GM19395 (cell line): ENCODE results near the gene FGFR2.

ENCODE experiments used
- ATAC-seq: cut with Tn5 transposase; IDR thresholded peaks from one replicate; pipeline ENCODE4 v1.9.1; 2021; ENCODE audit warnings: mild to moderate bottlenecking, moderate library complexity; ENCODE audit not compliant: unreplicated experiment

Gene FGFR2

DNA sequence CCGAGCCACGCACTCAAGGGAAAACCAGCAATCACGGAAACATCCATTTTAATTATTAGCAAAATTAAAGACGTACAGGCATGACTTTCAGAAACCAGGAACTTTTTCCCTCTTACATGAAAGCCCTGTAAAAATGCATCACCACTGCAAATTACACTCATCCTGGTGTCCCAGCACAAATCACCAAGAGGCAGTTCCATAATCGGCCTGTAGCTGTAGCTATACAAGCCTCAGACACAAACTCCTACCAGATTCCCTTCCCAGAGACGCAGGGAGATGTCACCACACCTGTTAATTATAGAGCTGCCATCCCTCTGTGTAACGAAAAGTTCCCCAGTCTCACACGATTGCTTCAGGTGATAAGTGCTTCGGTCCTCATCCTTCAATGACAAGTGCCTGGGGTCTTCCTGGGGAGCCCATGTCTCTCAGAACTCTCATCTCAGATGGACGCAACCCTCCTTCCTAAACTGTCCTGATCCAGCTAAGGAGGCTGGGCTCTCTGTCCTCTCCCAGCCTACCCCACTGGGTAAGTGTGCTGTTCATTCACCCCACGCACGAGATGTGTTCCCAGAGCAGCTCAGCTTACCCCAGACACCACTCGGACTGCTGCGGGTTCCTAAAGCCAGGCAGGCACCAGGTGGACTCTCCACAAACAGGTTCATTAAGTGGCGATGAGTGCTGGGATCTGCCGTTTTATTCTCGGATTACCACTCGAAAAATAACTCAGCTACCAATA, 5.9 kb downstream of the FGFR2 start:
- no peak for ATAC-seq

DNA sequence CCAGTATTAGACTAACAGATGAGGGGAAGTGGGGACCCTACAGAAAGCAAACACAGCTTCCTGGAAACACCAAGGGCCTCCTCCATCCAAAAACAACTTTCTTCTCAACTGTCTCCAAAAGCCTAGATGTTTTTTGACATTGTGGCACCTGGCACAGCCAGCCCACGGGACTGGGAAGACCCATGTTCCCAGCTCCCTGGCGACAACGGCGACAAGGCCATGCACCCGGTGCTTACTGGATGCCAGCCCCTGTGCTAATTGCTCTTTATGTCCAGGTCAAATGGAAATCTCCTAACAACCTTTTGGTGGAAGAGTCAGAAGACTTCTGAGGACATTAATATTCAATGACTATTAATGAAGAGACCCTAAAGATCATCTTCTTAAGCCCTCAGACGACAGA, 7.1 kb downstream of the FGFR2 start:
- no peak for ATAC-seq

DNA sequence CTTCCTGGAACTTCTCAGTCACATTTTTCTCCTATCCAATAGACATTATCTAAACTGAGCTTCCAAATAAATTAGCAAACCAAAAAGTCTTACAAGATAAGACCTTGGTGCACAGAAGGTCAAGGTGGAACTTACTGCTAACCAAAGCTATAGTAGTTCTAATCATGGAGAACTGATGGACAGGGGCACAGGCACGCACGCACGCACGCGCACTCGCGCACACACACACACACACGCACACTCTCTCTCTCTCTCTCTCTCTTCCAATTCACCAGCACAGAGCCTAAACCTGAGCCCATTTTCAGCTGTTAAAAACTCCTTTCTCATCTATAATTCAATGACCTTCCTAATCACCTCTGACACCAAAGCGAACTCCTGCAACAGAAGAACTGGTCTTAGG, 7.5 kb downstream of the FGFR2 start:
- no peak for ATAC-seq

- ATAC-seq = no peak
Measured at GRCh38 chr10:121589553-121589952, 8.7 kb downstream of the FGFR2 start.

DNA sequence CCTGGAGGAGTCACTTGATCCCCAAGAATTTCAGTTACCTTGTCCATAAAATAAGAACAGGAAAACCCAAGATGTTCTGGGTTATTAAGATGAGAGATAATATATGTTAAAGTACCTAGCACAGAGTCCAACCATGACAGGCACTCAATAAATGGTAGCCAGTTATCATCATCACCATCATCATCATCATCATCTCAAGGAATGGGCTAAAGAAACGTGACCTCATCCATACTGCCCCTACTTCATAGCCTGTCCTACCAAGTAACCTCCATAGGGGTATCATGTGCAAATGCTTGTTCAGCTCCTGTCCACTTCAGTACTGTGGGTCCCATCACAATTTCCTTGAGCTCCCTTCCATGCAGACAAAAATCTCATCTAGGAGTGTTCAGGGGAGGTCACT, 14.4 kb downstream of the FGFR2 start:
- no peak for ATAC-seq

DNA sequence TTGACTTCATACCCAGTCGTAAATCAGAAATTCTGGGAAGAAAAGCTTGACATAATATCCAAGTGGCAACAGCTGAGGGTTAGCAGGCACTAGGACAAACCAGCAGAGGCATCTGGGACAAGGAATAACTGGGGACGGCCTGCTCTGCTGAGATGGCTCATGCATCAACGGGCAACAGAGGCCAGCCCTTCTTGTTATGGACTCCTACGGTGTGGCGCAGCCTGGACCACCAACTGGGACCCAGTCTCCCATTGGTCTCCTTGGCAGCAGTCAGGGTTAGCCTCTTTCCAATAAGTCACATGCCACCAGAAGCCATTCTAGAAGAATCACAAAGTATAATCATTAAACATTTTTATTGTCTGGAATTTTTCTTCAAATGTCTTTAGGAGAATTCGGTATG, 15.0 kb downstream of the FGFR2 start:
- ATAC-seq = no peak

DNA sequence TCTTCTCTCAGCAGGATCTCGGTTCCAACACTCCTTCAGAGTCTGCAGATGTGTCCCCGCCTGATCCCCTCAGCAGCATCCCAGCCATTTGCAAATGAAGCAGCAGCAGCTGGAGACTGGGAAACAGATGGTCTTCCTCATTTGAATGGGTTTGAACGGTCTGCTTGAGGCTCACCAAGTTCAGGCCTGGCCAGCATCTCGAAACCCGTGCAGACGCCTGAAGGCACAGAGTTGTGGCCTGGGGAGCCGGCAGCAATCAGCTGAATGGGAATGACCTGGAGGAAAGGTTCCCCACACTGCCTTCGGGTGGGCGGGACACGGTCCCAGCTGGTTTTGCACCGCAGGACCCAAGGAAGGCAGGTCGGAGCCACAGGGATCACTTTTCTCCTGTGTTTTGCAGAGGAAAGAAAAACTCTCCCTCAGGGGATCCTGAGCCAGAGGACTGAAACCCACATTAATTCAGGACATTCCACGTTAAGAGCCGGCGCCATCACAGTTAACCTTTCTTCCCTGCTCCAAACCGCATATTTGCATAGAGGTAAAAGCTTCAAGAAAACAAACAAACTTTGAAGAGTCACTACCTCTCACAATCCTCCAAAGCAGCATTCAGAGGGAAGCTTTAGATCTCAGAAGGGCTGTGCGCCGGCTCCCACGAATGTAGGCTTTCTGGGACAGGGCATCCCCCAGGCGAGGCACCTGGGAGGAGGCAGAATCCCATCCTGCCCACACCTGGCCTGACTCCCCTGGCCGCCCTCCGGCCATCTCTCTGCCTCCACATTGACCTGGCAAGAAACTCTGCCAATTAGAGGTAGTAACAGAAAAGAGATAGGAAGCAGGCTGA, 17.7 kb downstream of the FGFR2 start:
- no peak for ATAC-seq

GRCh38 chr10:121579656-121580055, 18.6 kb downstream of the FGFR2 start:
- no peak for ATAC-seq

DNA sequence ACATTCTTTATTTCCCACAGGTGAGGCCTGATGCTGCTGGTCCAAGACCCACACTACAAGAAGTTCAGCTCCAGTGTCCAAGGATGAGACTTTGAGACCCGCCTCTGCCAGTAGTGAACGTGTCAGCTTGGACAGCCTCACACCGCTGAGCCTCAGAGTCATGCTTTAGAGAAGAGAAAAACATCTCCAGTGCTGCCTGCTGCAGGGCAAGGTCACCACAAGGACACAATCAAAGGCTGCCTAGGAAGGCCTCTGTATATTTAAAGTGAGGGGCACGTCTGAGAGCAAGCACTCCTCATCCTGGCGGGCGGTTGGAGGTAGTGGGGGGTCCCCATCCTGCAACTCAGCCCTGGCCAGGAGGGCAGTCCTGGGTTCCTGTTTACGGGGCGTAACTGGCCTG, 19.3 kb downstream of the FGFR2 start:
- no peak for ATAC-seq

- ATAC-seq = no peak
Measured at GRCh38 chr10:121578298-121578697, 19.9 kb downstream of the FGFR2 start.

DNA sequence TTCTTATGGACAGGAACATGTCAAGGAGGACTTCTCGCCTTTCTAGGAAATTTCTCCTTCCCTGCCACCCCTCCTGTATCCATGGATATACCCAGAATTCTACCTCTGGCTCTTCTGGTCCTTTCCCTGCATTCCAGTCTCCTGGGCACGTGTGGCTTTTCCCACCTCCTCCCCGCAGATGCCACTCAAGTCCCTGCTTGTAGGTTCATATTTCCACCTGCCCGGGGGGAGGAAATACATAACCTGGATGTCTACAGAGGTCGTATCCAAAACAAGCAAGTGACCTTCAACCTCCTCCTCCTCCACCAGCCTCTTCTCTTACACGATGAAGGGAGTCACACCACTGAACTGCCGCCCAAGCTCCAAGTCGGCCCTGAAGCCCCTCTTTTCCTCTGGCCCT, 20.7 kb downstream of the FGFR2 start:
- ATAC-seq = no peak

DNA sequence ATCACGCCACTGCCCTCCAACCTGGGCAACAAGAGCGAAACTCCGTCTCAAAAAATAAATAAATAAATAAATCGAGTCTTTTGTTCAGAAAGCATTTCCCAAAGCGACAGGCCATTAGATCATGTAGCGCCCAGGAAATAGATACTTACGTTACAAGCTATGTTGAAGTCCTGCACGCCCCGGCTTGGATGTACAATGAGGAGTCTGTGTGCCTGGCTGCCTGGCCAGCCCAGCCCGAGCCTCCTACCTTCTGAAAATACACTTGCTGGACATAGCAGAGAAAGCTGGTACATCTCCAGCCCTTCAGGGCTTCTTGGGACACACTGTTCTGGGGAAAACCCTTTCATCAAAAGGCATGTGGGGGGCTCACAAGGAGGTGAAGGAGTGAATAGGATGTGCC, 22.1 kb downstream of the FGFR2 start:
- no peak for ATAC-seq

- no peak for ATAC-seq
Measured at GRCh38 chr10:121574519-121575166, 23.6 kb downstream of the FGFR2 start.

DNA sequence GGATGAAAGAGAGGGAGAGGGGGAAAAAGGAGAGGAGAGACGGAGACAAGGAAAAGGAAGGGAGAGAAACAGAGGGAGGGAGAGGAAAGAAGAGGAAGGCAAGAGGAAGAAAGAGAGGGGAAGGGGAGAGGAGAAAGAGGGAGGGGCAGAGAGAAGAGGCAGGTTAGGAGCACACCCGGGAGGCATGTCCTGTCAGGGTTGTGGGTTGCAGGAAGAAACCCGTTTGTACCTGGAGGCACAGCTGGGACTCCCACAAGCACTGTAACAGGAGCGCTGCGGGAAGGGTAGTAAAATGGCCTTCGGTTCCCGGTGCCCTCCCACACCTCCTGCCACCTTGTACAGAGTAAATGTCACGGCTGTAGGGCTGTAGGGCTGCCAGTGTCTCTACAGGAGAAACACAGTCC, 24.7 kb downstream of the FGFR2 start:
- ATAC-seq = no peak

GRCh38 chr10:121572859-121573537, 25.2 kb downstream of the FGFR2 start:
- ATAC-seq = no peak

- no peak for ATAC-seq
Measured at GRCh38 chr10:121570315-121570714, 27.9 kb downstream of the FGFR2 start.

- ATAC-seq = no peak
Measured at GRCh38 chr10:121568275-121568674, 30.0 kb downstream of the FGFR2 start.

DNA sequence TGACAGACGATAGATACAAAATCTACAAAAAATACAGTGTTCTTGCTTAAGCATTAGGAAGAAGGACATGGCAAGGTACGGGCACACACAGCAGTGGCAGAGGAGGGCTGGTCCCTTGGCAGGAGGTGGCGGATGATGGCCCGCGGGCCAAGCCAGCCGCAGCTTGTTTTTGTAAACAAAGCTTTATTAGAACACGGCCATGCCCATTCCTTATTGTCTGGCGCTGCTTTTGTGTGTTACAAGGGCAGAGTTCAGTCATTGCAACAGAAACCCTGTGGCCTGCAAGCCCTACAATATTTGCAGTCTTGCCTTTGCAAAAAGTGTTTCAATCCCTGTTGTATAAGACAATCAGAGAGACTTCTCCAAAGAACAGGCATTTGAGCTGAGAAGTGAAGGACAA, 30.7 kb downstream of the FGFR2 start:
- ATAC-seq = no peak

GRCh38 chr10:121566755-121567154, 31.5 kb downstream of the FGFR2 start:
- ATAC-seq = no peak

DNA sequence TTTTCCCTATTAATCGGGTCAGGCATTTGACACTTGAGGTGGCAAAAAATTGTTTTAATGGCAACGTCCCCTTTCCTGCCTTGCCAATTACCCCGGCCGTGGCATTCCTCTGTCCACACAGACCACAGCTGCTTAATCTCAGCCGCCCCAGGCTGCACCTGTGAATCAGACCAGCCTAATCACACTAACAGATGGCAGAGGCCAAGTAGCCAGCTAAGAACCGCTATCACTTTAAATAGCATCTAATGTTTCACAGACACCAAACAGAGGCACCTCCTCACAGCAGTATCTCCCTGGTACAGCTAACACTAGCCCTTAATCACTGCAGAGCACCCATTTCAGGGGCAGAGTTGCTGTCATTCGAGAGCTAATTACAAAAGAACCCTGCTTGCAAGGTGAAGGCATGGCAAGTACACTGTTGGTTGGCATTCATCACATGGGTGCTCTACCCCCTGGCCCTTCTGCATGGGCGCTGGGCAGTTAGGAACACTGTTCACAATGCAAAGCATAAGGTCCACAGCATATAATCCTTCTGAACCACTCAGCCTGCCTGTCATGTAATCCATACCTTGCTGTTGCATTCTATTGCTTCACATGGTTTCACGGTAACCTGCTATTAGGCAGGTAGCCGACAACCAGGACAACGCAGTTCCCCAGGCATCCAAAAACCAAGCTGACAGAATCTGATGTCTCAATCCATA, 38.8 kb downstream of the FGFR2 start:
- no peak for ATAC-seq

DNA sequence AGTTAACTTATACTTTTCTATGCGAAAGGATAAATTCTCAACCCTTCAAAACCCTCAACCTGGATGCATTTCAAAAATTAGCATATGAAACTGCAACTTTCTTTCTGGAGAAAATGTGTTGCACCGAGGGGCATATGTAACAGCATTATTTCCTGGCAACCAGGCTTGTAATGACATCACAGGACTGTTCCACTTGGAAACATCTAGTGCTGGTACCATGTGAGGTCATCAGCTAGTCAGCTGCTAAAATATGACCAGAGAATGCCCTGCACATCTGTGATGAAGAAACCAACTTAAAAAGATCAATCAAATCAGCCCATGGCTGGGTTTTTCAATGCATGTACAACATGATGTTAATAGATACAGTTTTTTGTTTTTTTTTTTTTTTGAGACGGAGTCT, 40.0 kb downstream of the FGFR2 start:
- ATAC-seq = no peak
